Measurements from ENCODE around the gene APOBEC3G.

APOBEC3G gene

GRCh38 chr22:39129081-39129480 lies 52.0 kb downstream of the APOBEC3G start:
- TF ChIP-seq CTCF (IDR thresholded peaks at IDR 0.05; ENCODE audit: insufficient read depth, low read length, poor library complexity, severe bottlenecking) = no peak
- Histone ChIP-seq H3K4me3 (replicated peaks; ENCODE audit: low read depth, low read length) (no peak overlapping the region), H3K27me3 (replicated peaks; ENCODE audit: control insufficient read depth, insufficient read depth, low read length) (no peaks in the 10 kb centered on the region), H3K36me3 (ENCODE audit: control insufficient read depth, insufficient read depth, low read length) (no peaks in the 10 kb centered on the region; the same call in 1 of the 2 replicates)
- no peak for DNase-seq (ENCODE audit: extremely low read depth, insufficient read length)

GRCh38 chr22:39129746-39130145 lies 52.7 kb downstream of the APOBEC3G start:
- TF ChIP-seq CTCF (IDR thresholded peaks at IDR 0.05; ENCODE audit: insufficient read depth, low read length, poor library complexity, severe bottlenecking) = no peak
- no peaks in the 10 kb centered on the region for H3K27me3 ChIP-seq (replicated peaks; ENCODE audit: control insufficient read depth, insufficient read depth, low read length)
- H3K4me3 ChIP-seq (replicated peaks; ENCODE audit: low read depth, low read length) = no peak overlapping the region
- H3K36me3 ChIP-seq (ENCODE audit: control insufficient read depth, insufficient read depth, low read length) = no peaks in the 10 kb centered on the region; the same call in 1 of the 2 replicates
- no peak for DNase-seq (ENCODE audit: extremely low read depth, insufficient read length)

GRCh38 chr22:39130152-39130704 lies 53.2 kb downstream of the APOBEC3G start:
- no peak for DNase-seq (ENCODE audit: extremely low read depth, insufficient read length)
- TF ChIP-seq CTCF (IDR thresholded peaks at IDR 0.05; ENCODE audit: insufficient read depth, low read length, poor library complexity, severe bottlenecking) = no peak
- Histone ChIP-seq H3K4me3 (replicated peaks; ENCODE audit: low read depth, low read length) (no peak overlapping the region), H3K27me3 (replicated peaks; ENCODE audit: control insufficient read depth, insufficient read depth, low read length) (no peaks in the 10 kb centered on the region), H3K36me3 (ENCODE audit: control insufficient read depth, insufficient read depth, low read length) (no peaks in the 10 kb centered on the region; the same call in 1 of the 2 replicates)

GRCh38 chr22:39130892-39131855 lies 54.1 kb downstream of the APOBEC3G start:
- no peak for DNase-seq (ENCODE audit: extremely low read depth, insufficient read length)
- TF ChIP-seq CTCF (IDR thresholded peaks at IDR 0.05; ENCODE audit: insufficient read depth, low read length, poor library complexity, severe bottlenecking) = no peak
- Histone ChIP-seq H3K36me3 (ENCODE audit: control insufficient read depth, insufficient read depth, low read length) (no peaks in the 10 kb centered on the region; the same call in 1 of the 2 replicates), H3K4me3 (replicated peaks; ENCODE audit: low read depth, low read length) (no peak overlapping the region), H3K27me3 (replicated peaks; ENCODE audit: control insufficient read depth, insufficient read depth, low read length) (no peaks in the 10 kb centered on the region)

GRCh38 chr22:39132281-39132680 lies 55.2 kb downstream of the APOBEC3G start:
- no peak for TF ChIP-seq CTCF (IDR thresholded peaks at IDR 0.05; ENCODE audit: insufficient read depth, low read length, poor library complexity, severe bottlenecking)
- H3K27me3 ChIP-seq (replicated peaks; ENCODE audit: control insufficient read depth, insufficient read depth, low read length) = no peaks in the 10 kb centered on the region
- DNase-seq (ENCODE audit: extremely low read depth, insufficient read length) = no peak
- no peaks in the 10 kb centered on the region; the same call in none of the 2 replicates for H3K36me3 ChIP-seq (ENCODE audit: control insufficient read depth, insufficient read depth, low read length)
- H3K4me3 ChIP-seq (replicated peaks; ENCODE audit: low read depth, low read length) = no peak overlapping the region

Data from GM06990 (cell line).